ENCODE data around the gene SNAPC1. TPM values are rescaled to one million over a fixed set of nuclear protein-coding genes. Genes with fewer than 3 reads are reported as not detected.
"Not testable (repeated sequence)": the region's sequence is repeated elsewhere in the genome, so short reads cannot be mapped to it uniquely, and the experiment has no call there.

Gene SNAPC1
- total RNA-seq, 1 donor from 2014 or later = 6.6 TPM

- no peak for DNase-seq (ENCODE audit: extremely low spot score in 2 of 2)
- peaks cover 13% of the 10 kb centered on the region for H3K4me1 ChIP-seq
- TF ChIP-seq POLR2A (IDR thresholded peaks at IDR 0.05) = no peak
- TF ChIP-seq POLR2AphosphoS5 (IDR thresholded peaks at IDR 0.05; ENCODE audit: insufficient read depth in 1 of 2, low read depth in 1 of 2) = no peak
- no peak for TF ChIP-seq CTCF (IDR thresholded peaks at IDR 0.05)
Observed at GRCh38 chr14:61751475-61751989, 10.7 kb upstream of the SNAPC1 start.

GRCh38 chr14:61752626-61753025 lies 9.6 kb upstream of the SNAPC1 start:
- Histone ChIP-seq H3K27me3 (no peaks in the 10 kb centered on the region), H3K27ac (no peak overlapping the region), H3K9me3 (no peaks in the 10 kb centered on the region), H3K4me1 (peaks cover 13% of the 10 kb centered on the region), H3K36me3 (peaks cover 0 to 10% of the 10 kb centered on the region in 2 donors), H3K4me3 (no peak overlapping the region)
- TF ChIP-seq POLR2AphosphoS5 (IDR thresholded peaks at IDR 0.05; ENCODE audit: insufficient read depth in 1 of 2, low read depth in 1 of 2) (peak in 1 of 2 donors; percentile 29), CTCF (IDR thresholded peaks at IDR 0.05) (no peak)
- no peak for DNase-seq (ENCODE audit: extremely low spot score in 2 of 2)
- intact Hi-C loops (cut with DNase I) = no loop called here

More at GRCh38 chr14:61751475-61751989, 10.7 kb upstream of the SNAPC1 start:
- H3K27me3 ChIP-seq = no peaks in the 10 kb centered on the region
- intact Hi-C loops (cut with DNase I) = no loop called here
- peaks cover 0 to 20% of the 10 kb centered on the region in 2 donors for H3K36me3 ChIP-seq
- H3K9me3 ChIP-seq = no peaks in the 10 kb centered on the region
- peak overlapping the region; percentile 80 for H3K27ac ChIP-seq
- H3K4me3 ChIP-seq = peak overlapping the region; percentile 45 to 51

- DNase-seq (ENCODE audit: extremely low spot score in 2 of 2) = no peak
- intact Hi-C loops (cut with DNase I) = no loop called here
Observed at GRCh38 chr14:61753631-61754030, 8.6 kb upstream of the SNAPC1 start.

GRCh38 chr14:61754627-61755381 lies 7.4 kb upstream of the SNAPC1 start:
- Histone ChIP-seq H3K27ac (no peak overlapping the region), H3K4me3 (no peak overlapping the region), H3K36me3 (no peaks in the 10 kb centered on the region), H3K9me3 (no peaks in the 10 kb centered on the region), H3K4me1 (peaks cover 13% of the 10 kb centered on the region), H3K27me3 (no peaks in the 10 kb centered on the region)
- intact Hi-C loops (cut with DNase I) = no loop called here
- no peak for DNase-seq (ENCODE audit: extremely low spot score in 2 of 2)
- TF ChIP-seq CTCF (IDR thresholded peaks at IDR 0.05) (no peak), POLR2A (IDR thresholded peaks at IDR 0.05) (no peak), POLR2AphosphoS5 (IDR thresholded peaks at IDR 0.05; ENCODE audit: insufficient read depth in 1 of 2, low read depth in 1 of 2) (no peak)

More at GRCh38 chr14:61753631-61754030, 8.6 kb upstream of the SNAPC1 start:
- H3K27ac ChIP-seq = no peak overlapping the region
- no peak overlapping the region for H3K4me3 ChIP-seq
- no peaks in the 10 kb centered on the region for H3K9me3 ChIP-seq
- no peaks in the 10 kb centered on the region for H3K36me3 ChIP-seq
- no peak for TF ChIP-seq CTCF (IDR thresholded peaks at IDR 0.05)
- no peak for TF ChIP-seq POLR2A (IDR thresholded peaks at IDR 0.05)
- no peak for TF ChIP-seq POLR2AphosphoS5 (IDR thresholded peaks at IDR 0.05; ENCODE audit: insufficient read depth in 1 of 2, low read depth in 1 of 2)
- peaks cover 13% of the 10 kb centered on the region for H3K4me1 ChIP-seq
- no peaks in the 10 kb centered on the region for H3K27me3 ChIP-seq

GRCh38 chr14:61755382-61755742 lies 6.9 kb upstream of the SNAPC1 start:
- H3K27ac ChIP-seq; intact Hi-C loops (cut with DNase I); DNase-seq (ENCODE audit: extremely low spot score in 2 of 2); H3K9me3 ChIP-seq; H3K36me3 ChIP-seq; H3K27me3 ChIP-seq; H3K4me3 ChIP-seq: not testable (repeated sequence)
- H3K4me1 ChIP-seq = peaks cover 11% of the 10 kb centered on the region
